CD14-positive monocyte (primary cell): ENCODE measurements around the gene SH3RF3. TPM values are rescaled to one million over a fixed set of nuclear protein-coding genes. Genes with fewer than 3 reads are reported as not detected.

Experiments used
- DNase-seq, 3 donors: peaks; one replicate each; pipeline ENCODE4 v3.0.0-alpha.2; 2011 to 2022
- H2AFZ ChIP-seq: 2 replicates; pipeline ENCODE4 v1.6.0; 2012; ENCODE audit warnings: mild to moderate bottlenecking, low read depth, low read length, inconsistent platforms; ENCODE audit not compliant: insufficient read depth, poor library complexity, severe bottlenecking
- H3K27ac ChIP-seq, 2 donors: 1 replicate in 1 of 2; 2 replicates in 1 of 2; pipeline ENCODE4 v1.5.1; 2012 to 2013; ENCODE audit warnings: low read length in 2 of 2, control low read depth in 1 of 2, inconsistent platforms in 1 of 2, low read depth in 1 of 2, mild to moderate bottlenecking in 1 of 2
- H3K27me3 ChIP-seq, 2 donors: one replicate each; pipeline versions ENCODE4 v1.6.0 to v1.6.1; 2011 to 2013; ENCODE audit warnings: low read length in 2 of 2; ENCODE audit not compliant: control insufficient read depth in 2 of 2, insufficient read depth in 2 of 2
- H3K36me3 ChIP-seq, 2 donors: replicated peaks in 1 of 2; 1 replicate in 1 of 2; 2 replicates in 1 of 2; pipeline versions ENCODE4 v1.5.1 to v1.6.1; 2012 to 2013; ENCODE audit warnings: low read length in 2 of 2, control low read depth in 1 of 2, inconsistent platforms in 1 of 2, mild to moderate bottlenecking in 1 of 2; ENCODE audit not compliant: insufficient read depth in 2 of 2, control insufficient read depth in 1 of 2
- H3K4me1 ChIP-seq, 2 donors: 1 replicate in 1 of 2; 2 replicates in 1 of 2; pipeline versions ENCODE4 v1.5.1 to v1.6.1; 2012 to 2013; ENCODE audit warnings: low read length in 2 of 2, control low read depth in 1 of 2, inconsistent platforms in 1 of 2, mild to moderate bottlenecking in 1 of 2, moderate library complexity in 1 of 2; ENCODE audit not compliant: insufficient read depth in 2 of 2, control insufficient read depth in 1 of 2
- H3K4me2 ChIP-seq: replicated peaks from 2 replicates; pipeline ENCODE3; 2012; ENCODE audit warnings: low read length, moderate library complexity, mild to moderate bottlenecking; ENCODE audit not compliant: poor library complexity, severe bottlenecking; ENCODE audit errors: extremely low read depth
- H3K4me3 ChIP-seq, 3 experiments: fragments of 200-600 bp in 1 of 3; sonication (generic) in 1 of 3; replicated peaks in 1 of 3; 1 replicate in 2 of 3; 2 replicates in 1 of 3; pipeline ENCODE4 v1.5.1; 2011 to 2013; ENCODE audit warnings: low read length in 3 of 3, mild to moderate bottlenecking in 3 of 3, control low read depth in 2 of 3, low read depth in 2 of 3, inconsistent platforms in 1 of 3, moderate library complexity in 1 of 3
- H3K79me2 ChIP-seq: 2 replicates; pipeline ENCODE4 v1.6.0; 2012; ENCODE audit warnings: mild to moderate bottlenecking, control low read depth, inconsistent platforms, low read length, moderate library complexity; ENCODE audit not compliant: insufficient read depth
- H3K9ac ChIP-seq: 2 replicates; pipeline ENCODE4 v1.6.0; 2017; ENCODE audit warnings: low read length, mild to moderate bottlenecking; ENCODE audit not compliant: insufficient read depth, poor library complexity, severe bottlenecking
- H3K9me3 ChIP-seq, 2 donors: replicated peaks in 1 of 2; 1 replicate in 1 of 2; 2 replicates in 1 of 2; pipeline versions ENCODE4 v1.5.1 to v1.6.1; 2012 to 2013; ENCODE audit warnings: low read length in 2 of 2, control low read depth in 1 of 2; ENCODE audit not compliant: control insufficient read depth in 1 of 2, insufficient read depth in 1 of 2
- H4K20me1 ChIP-seq: 2 replicates; pipeline ENCODE4 v1.6.0; 2012; ENCODE audit warnings: mild to moderate bottlenecking, low read length, control low read depth, moderate library complexity; ENCODE audit not compliant: insufficient read depth
- H3K27ac Mint-ChIP-seq, 7 donors: one replicate each; pipeline ENCODE4 v1.8.0; 2020; ENCODE audit warnings: mild to moderate bottlenecking in 7 of 7, mixed read lengths in 7 of 7, moderate library complexity in 6 of 7, inconsistent platforms in 2 of 7
- H3K27me3 Mint-ChIP-seq, 3 donors: one replicate each; pipeline ENCODE4 v1.8.0; 2021 to 2022; ENCODE audit warnings: low read depth in 3 of 3, mild to moderate bottlenecking in 3 of 3, mixed read lengths in 3 of 3, moderate library complexity in 3 of 3, inconsistent platforms in 1 of 3
- H3K36me3 Mint-ChIP-seq, 2 donors: one replicate each; pipeline ENCODE4 v1.8.0; 2020; ENCODE audit warnings: mixed read lengths in 2 of 2, inconsistent platforms in 1 of 2, mild to moderate bottlenecking in 1 of 2
- H3K4me1 Mint-ChIP-seq: one replicate; pipeline ENCODE4 v1.8.0; 2020; ENCODE audit warnings: mild to moderate bottlenecking, mixed read lengths
- H3K4me3 Mint-ChIP-seq, 2 donors: one replicate each; pipeline ENCODE4 v1.8.0; 2020; ENCODE audit warnings: mild to moderate bottlenecking in 2 of 2, mixed read lengths in 2 of 2, moderate library complexity in 1 of 2
- H3K9me3 Mint-ChIP-seq, 7 donors: one replicate each; pipeline ENCODE4 v1.8.0; 2020 to 2022; ENCODE audit warnings: mixed read lengths in 7 of 7, mild to moderate bottlenecking in 6 of 7, moderate library complexity in 6 of 7, inconsistent platforms in 2 of 7
- CTCF ChIP-seq: fragments of 200-600 bp; IDR thresholded peaks from one replicate; pipeline ENCODE4 v1.8.0; 2022; ENCODE audit warnings: antibody characterized with exemption, mild to moderate bottlenecking
- WGBS: methylation state at CpG from one replicate; pipeline ENCODE4 v1.1.5; 2013; ENCODE audit warnings: missing lambda C conversion rate; ENCODE audit not compliant: insufficient coverage; 5-methylcytosine and 5-hydroxymethylcytosine counted together
- intact Hi-C, 2 donors: fragments of 100-400 bp; cut with micrococcal nuclease; formaldehyde crosslinking; loops; one replicate each; pipeline versions ENCODE4 v1.15.0 to v1.15.1; 2023
- polyA plus RNA-seq, 3 donors: library from polyadenylated mRNA; depleted of rRNA in 1 of 3; unstranded in 2 of 3; stranded (reverse) in 1 of 3; fragments of 300-500 nt in 2 of 3; fragments of >200 nt in 1 of 3; fragmentation: Illumina TruSeq in 2 of 3; gene quantifications; 1 replicate in 2 of 3; 2 replicates in 1 of 3; pipeline ENCODE4 v1.2.3, GENCODE V29; 2012 to 2021

Gene SH3RF3
- polyA plus RNA-seq, 3 donors = 0.25 to 0.75 (median 0.34) TPM

- Mint-ChIP-seq H3K4me1 (no peaks in the 10 kb centered on the region), H3K36me3 (no peaks in the 10 kb centered on the region), H3K27me3 (peaks cover 5 to 10% (median 8%) of the 10 kb centered on the region in 3 donors), H3K27ac (no peak overlapping the region), H3K4me3 (no peak overlapping the region), H3K9me3 (no peaks in the 10 kb centered on the region)
- TF ChIP-seq CTCF = no peak
- 75% methylated on average over 1 of the region's 2 CpGs for WGBS
- H3K4me3 ChIP-seq = no peak overlapping the region
- DNase-seq = no peak
- no peak overlapping the region for H2AFZ ChIP-seq
- no peaks in the 10 kb centered on the region for H3K79me2 ChIP-seq
- H3K4me2 ChIP-seq = no peak overlapping the region
- no peaks in the 10 kb centered on the region for H3K27me3 ChIP-seq
- H3K9ac ChIP-seq = no peak overlapping the region
- intact Hi-C loops = no loop called here
- H4K20me1 ChIP-seq = no peaks in the 10 kb centered on the region
- no peak overlapping the region for H3K27ac ChIP-seq
- no peaks in the 10 kb centered on the region for H3K4me1 ChIP-seq
- H3K36me3 ChIP-seq = no peaks in the 10 kb centered on the region
- no peaks in the 10 kb centered on the region for H3K9me3 ChIP-seq
Observed at GRCh38 chr2:109194620-109194937, 65.6 kb downstream of the SH3RF3 start.

DNA sequence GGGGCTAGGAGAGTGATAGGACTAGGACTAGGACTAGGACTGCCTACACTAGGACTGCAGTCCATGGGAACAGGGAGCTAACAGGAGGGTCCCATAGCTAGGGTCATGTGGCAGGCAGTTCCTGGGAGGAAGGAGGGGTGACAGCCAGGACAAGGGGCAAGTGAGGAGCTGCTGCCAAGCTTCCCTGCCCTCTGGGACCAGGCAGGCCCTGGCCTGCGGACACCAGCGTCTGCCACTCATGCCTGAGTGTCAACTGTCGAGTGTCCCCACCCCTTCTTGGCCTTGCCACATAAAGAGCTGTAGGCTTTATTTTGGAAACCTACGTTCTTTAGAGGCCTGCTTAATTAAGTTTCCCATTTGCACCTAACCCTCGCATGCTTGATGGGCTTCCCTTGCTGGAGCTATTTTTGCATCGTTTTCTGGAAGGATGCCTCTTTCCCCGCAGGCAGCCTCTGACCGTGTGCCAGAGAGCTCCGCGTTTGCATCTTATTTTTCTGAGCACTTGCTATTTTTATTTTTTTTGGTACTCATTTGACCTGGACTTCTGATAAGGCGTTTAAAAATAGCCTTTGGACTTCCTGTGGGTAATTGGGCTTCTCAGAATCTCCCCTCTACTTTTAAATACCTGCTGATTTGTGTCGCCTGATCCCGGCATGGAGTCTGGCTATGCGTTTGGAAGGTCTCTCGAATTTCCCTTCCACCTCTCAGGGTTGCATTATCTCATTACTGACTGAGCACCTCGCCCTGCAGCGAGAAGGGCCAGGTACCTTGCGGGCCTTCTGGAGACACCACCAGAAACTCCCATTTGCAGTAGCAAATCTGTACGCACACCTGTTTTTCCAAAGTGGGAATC is 66.4 kb downstream of the SH3RF3 start:
- no peaks in the 10 kb centered on the region for H3K9me3 ChIP-seq
- Mint-ChIP-seq H3K27ac (no peak overlapping the region), H3K4me3 (no peak overlapping the region), H3K4me1 (no peaks in the 10 kb centered on the region), H3K36me3 (no peaks in the 10 kb centered on the region), H3K9me3 (peaks cover 0 to 2% (median 0%) of the 10 kb centered on the region in 7 donors), H3K27me3 (peaks cover 5 to 10% (median 8%) of the 10 kb centered on the region in 3 donors)
- no peak overlapping the region for H3K9ac ChIP-seq
- no peak for DNase-seq
- H3K4me3 ChIP-seq = no peak overlapping the region
- H3K4me2 ChIP-seq = no peak overlapping the region
- TF ChIP-seq CTCF = no peak
- H3K36me3 ChIP-seq = no peaks in the 10 kb centered on the region
- WGBS = 94% methylated on average over 17 of the region's 19 CpGs
- H3K27me3 ChIP-seq = no peaks in the 10 kb centered on the region
- no peaks in the 10 kb centered on the region for H3K4me1 ChIP-seq
- H3K79me2 ChIP-seq = no peaks in the 10 kb centered on the region
- no peak overlapping the region for H2AFZ ChIP-seq
- intact Hi-C loops = no loop called here
- H3K27ac ChIP-seq = no peak overlapping the region
- no peaks in the 10 kb centered on the region for H4K20me1 ChIP-seq
